HG03060 (cell line): Measurements from ENCODE around the gene ARID5B.
A peak's percentile ranks its signal among the peaks of the same experiment; 100 is the strongest.

Source experiments
- ATAC-seq: cut with Tn5 transposase; IDR thresholded peaks from one replicate; pipeline ENCODE4 v1.9.1; 2021; ENCODE audit warnings: low read depth, moderate number of reproducible peaks; ENCODE audit not compliant: unreplicated experiment

Gene ARID5B

GRCh38 chr10:62007145-62007544 is 105.6 kb downstream of the ARID5B start:
- no peak for ATAC-seq

DNA sequence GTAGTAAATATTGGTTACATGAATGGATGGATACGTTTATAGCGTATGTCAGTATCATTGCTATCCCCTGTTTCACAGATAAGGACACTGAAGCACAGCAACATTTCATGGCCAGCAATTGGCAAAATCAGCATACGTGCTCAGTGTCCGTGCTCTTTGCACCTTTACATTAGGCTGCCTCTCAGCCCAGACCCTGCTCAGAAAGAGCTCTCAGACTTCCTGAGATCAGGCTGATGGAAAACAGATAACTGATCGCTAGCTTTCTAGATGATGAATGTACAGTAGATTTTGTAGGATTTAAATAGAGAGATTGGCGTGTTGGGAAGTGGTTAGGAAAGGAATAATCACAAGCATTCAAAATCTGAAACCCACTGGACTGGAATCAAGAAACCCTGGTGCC is 106.7 kb downstream of the ARID5B start:
- no peak for ATAC-seq

GRCh38 chr10:62008946-62009345 is 107.4 kb downstream of the ARID5B start:
- no peak for ATAC-seq

GRCh38 chr10:62010366-62010765 is 108.9 kb downstream of the ARID5B start:
- ATAC-seq = no peak

GRCh38 chr10:62011558-62011957 is 110.1 kb downstream of the ARID5B start:
- no peak for ATAC-seq

- no peak for ATAC-seq
Measured at GRCh38 chr10:62012318-62012717, 110.8 kb downstream of the ARID5B start.

GRCh38 chr10:62014510-62014909 is 113.0 kb downstream of the ARID5B start:
- ATAC-seq = no peak

GRCh38 chr10:62015994-62016393 is 114.5 kb downstream of the ARID5B start:
- ATAC-seq = no peak

DNA sequence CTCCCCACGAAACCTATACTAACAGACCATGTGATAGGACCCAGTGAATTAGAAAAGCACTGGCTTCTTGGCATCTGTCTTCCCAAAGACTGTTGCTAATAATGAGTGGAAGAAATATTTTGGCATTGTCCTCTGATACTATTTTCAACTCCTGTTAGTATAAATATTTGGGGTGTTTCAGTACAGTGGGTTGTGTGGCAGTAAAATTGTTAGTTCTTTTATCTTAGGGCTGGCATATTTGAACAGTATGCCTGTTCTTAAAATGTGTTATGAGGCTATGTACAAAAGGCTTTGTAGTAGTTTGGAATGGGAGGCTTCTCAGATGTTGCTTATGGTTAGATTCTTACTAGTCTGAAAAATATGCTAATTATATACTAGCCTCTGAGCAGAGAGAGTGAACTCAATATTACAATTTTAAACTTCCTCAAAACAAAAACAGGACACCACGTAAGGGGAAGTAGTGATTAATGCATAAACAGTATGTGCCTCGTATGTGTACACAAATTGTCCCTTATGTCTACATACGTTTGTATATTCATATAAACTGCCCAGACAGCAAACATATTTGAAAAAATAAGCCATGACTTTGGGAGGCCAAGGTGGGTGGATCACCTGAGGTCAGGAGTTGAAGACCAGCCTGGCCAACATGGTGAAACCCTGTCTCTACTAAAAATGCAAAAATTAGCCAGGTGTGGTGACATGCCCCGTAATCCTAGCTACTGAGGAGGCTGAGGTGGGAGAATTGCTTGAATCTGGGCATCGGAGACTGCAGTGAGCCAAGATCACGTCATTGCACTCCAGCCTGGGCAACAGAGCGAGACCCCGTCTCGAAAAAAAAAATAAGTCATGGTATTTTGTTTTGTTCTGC is 115.4 kb downstream of the ARID5B start:
- peak; percentile 43 for ATAC-seq

GRCh38 chr10:62017491-62017870 is 116.0 kb downstream of the ARID5B start:
- no peak for ATAC-seq

DNA sequence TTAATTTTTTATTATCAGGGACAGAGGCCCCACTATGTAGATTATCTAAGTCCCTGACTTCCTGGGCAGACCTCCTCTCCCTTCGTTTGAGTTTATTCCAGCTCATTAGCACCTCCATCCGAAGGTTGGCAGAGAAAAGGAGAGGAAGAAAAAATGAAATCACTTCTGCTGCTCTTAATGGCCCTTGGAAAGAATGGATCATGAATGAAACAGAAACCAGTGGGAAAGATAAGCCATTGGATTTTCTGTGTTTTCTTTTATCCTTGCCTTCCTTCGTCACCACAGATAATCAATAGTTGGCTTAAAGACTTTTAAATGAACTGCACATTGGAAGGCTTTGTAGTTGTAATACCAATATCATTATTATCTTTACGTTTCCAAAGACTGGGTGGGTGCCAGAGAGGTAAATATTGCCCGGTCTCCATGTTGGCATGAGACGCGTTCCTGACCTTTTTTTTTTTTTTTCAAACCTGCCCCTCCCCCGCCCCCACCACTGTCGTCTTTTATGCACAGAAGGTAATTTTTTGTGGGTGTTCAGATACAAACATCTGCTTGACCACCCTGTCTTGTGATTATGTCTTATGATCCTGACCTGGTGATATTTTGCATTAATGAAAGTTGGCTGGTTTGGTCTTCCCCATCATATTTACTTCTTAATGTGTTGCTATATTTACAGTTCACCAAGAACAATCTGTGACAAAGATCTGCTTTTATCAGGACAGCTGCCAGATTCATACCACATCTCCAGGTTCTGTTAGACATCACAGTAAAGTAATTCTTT is 116.8 kb downstream of the ARID5B start:
- ATAC-seq = no peak

- no peak for ATAC-seq
Measured at GRCh38 chr10:62019013-62019684, 117.7 kb downstream of the ARID5B start.

- no peak for ATAC-seq
Measured at GRCh38 chr10:62019685-62020359, 118.3 kb downstream of the ARID5B start.

DNA sequence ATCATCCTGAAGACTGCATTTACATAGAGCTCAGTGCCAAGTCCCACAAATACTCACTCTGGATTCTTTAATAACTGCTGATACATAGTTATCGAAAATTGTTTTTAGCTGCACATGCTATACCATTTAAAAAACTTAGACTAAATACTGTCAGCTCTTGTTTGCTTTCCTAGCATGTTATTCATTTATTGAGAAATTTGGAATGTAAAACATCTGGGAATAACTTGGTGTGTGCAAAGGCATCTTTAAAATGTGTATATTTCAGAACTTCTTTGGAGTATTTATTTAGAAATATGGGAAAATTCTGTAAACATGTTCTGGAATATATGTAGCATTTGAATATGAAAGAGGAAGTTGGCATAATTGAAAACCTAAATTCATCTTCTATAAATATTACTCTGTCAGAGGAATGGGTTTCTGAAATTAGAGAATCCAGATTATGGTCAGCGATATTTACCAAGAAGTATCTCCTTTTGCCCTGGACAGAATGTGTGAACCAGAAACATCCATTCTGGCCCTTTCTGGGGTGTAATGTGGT is 119.7 kb downstream of the ARID5B start:
- no peak for ATAC-seq

DNA sequence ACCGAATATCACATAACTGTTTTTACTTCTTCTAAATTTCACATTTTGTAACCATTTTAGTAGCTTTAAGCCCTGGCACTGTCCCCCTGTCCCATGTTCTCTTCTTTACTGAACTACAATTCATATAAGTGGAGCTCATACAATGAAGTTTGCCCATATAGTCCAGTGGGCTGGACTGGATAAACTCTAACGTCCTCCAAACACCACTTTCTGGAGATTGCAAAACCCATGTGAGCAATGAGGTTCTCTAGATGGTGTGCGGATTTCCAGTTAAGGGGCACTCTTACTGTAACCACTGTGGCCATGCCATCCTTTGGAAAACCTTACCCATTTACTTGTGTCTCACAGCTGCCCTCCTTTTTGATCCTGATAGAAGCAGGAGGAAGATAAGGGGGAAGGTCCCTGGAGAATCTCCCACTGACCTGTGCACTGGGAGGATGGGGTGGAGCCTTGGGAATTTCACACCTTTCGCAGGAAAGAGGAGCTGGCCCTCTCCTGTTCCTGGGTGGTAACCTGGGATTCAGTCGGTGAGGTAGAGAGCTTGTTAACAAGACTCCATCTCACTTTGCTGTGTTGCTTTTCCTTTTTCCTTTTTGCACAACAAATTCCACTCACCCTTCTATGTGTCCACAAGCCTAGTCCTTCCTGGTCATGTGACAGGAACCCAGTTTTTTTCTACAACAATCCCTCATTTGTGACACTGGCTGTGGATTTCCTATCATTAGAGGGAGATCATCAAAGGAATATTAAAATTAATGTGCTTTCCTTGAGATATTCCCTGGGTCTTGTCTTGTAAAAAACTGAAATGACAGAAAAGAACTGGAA is 120.7 kb downstream of the ARID5B start:
- no peak for ATAC-seq

GRCh38 chr10:62022830-62023229 is 121.3 kb downstream of the ARID5B start:
- ATAC-seq = no peak

DNA sequence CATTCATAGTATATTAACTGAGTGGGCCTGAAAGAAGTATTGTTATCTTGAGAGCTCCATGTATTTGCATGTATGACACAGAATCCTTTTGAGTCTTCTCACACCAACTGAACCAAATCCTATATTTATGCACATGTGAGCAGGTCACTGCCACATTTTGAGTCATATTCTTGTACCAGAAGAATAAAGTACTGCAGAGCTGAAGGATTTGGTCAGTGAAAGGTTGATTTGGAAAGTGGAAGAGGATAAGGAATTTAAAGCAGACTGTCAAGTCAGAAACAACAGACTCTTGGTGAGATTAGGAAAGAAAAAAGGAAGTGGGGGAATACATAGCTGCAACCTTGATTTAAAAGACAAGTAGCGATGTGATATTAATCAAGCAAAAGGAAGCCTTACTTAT is 121.8 kb downstream of the ARID5B start:
- ATAC-seq = no peak

- ATAC-seq = no peak
Measured at GRCh38 chr10:62024026-62024701, 122.7 kb downstream of the ARID5B start.
